ENCODE measurements around the gene LRIT1. TPM values are rescaled to one million over a fixed set of nuclear protein-coding genes. Genes with fewer than 3 reads are reported as not detected.

The LRIT1 gene
- total RNA-seq, 1 experiment from 2014 or later = not detected

GRCh38 chr10:84198206-84198915 lies 43.0 kb downstream of the LRIT1 start:
- RAD21 ChIA-PET (ENCODE audit: low non-redundant PET in 1 of 2, low total read pairs in 2 of 2, uncharacterized antibody in 2 of 2, unreplicated experiment in 2 of 2) = no interaction called here
- intact Hi-C loops (cut with micrococcal nuclease) = no loop called here
- BruUV-seq (replicated peaks) = no TSS peak
- CTCF ChIA-PET = no interaction called here
- DNase-seq (ENCODE audit: low read depth, low spot score) (no peak), ATAC-seq (no peak)
- Histone ChIP-seq H3K9ac (ENCODE audit: low read length) (no peak overlapping the region), H3K27me3 (ENCODE audit: insufficient read depth, low read length) (peaks cover 19% of the 10 kb centered on the region), H3K9me2 (ENCODE audit: insufficient read depth) (no peaks in the 10 kb centered on the region), H4K20me1 (ENCODE audit: insufficient read depth) (no peaks in the 10 kb centered on the region), H3K9me3 (ENCODE audit: control insufficient read depth in 1 of 2, insufficient read depth in 1 of 2, low read depth in 1 of 2, low read length in 2 of 2) (no peaks in the 10 kb centered on the region), H3K27ac (ENCODE audit: low read depth, low read length) (no peak overlapping the region), H3K4me1 (ENCODE audit: control insufficient read depth in 1 of 2, insufficient read depth in 2 of 2, low read length in 2 of 2) (no peaks in the 10 kb centered on the region), H2AFZ (ENCODE audit: low read depth, low read length, poor library complexity, severe bottlenecking) (no peak overlapping the region), H3K79me2 (ENCODE audit: insufficient read depth, low read length) (no peaks in the 10 kb centered on the region), H3K4me3 (replicated peaks in 1 of 2; ENCODE audit: low read depth in 1 of 2, low read length in 2 of 2) (no peak overlapping the region), H3K4me2 (ENCODE audit: low read length) (no peak overlapping the region), H3K36me3 (ENCODE audit: control insufficient read depth in 1 of 2, insufficient read depth in 2 of 2, low read length in 2 of 2) (no peaks in the 10 kb centered on the region)
- no peak for TF ChIP-seq SIN3A (IDR thresholded peaks at IDR 0.05; ENCODE audit: low read depth)
- TF ChIP-seq EGR1 (IDR thresholded peaks at IDR 0.05; ENCODE audit: low read depth) = no peak
- TF ChIP-seq REST (IDR thresholded peaks at IDR 0.05; ENCODE audit: low read depth) = no peak
- no peak for TF ChIP-seq CEBPB (IDR thresholded peaks at IDR 0.05; ENCODE audit: low read depth)
- TF ChIP-seq MAX (IDR thresholded peaks at IDR 0.05) = no peak
- no peak for TF ChIP-seq CTCF (IDR thresholded peaks at IDR 0.05 in 2 of 3, conservative IDR thresholded peaks at IDR 0.05 in 1 of 3; ENCODE audit: borderline replicate concordance in 1 of 3, insufficient read depth in 1 of 3, low read depth in 2 of 3, low read length in 2 of 3)
- no peak for TF ChIP-seq JUND (IDR thresholded peaks at IDR 0.05)
- TF ChIP-seq ZNF274 (IDR thresholded peaks at IDR 0.05; ENCODE audit: low read depth, low read length) = no peak
- no peak for TF ChIP-seq TCF7L2 (IDR thresholded peaks at IDR 0.05; ENCODE audit: borderline replicate concordance, extremely low read depth, insufficient read depth, insufficient read length)
- POLR2A ChIA-PET = no interaction called here

Data from HCT116 (cell line).